ENCODE measurements around the gene SCNN1A. TPM values are rescaled to one million over a fixed set of nuclear protein-coding genes. Genes with fewer than 3 reads are reported as not detected.

SCNN1A gene
- total RNA-seq, 2 donors from 2014 or later: 158 to 188 TPM

- Histone ChIP-seq H3K36me3 (no peaks in the 10 kb centered on the region), H3K27ac (no peak overlapping the region), H3K9ac (ENCODE audit: low read depth in 2 of 2, low read length in 2 of 2) (no peak overlapping the region), H3K27me3 (no peaks in the 10 kb centered on the region), H3K9me3 (no peaks in the 10 kb centered on the region), H3K4me3 (no peak overlapping the region), H3K4me1 (peaks cover 3% of the 10 kb centered on the region)
- TF ChIP-seq CTCF (IDR thresholded peaks at IDR 0.05): no peak
- intact Hi-C loops (cut with DNase I): no loop called here
- DNase-seq: no peak
These were observed 55.9 kb downstream of the SCNN1A start for GRCh38 chr12:6319446-6319845.

- no peaks in the 10 kb centered on the region for H3K27me3 ChIP-seq
- H3K4me3 ChIP-seq: no peak overlapping the region
- peaks cover 3% of the 10 kb centered on the region for H3K4me1 ChIP-seq
- H3K9me3 ChIP-seq: no peaks in the 10 kb centered on the region
- H3K9ac ChIP-seq (ENCODE audit: low read depth in 2 of 2, low read length in 2 of 2): no peak overlapping the region
- TF ChIP-seq CTCF (IDR thresholded peaks at IDR 0.05): no peak
- no peak overlapping the region for H3K27ac ChIP-seq
- H3K36me3 ChIP-seq: no peaks in the 10 kb centered on the region
- intact Hi-C loops (cut with DNase I): no loop called here
- DNase-seq: no peak
These were observed 56.9 kb downstream of the SCNN1A start for GRCh38 chr12:6318440-6318879.

- intact Hi-C loops (cut with DNase I): no loop called here
- H3K27me3 ChIP-seq: no peaks in the 10 kb centered on the region
- no peak for DNase-seq
- H3K27ac ChIP-seq: no peak overlapping the region
- H3K4me1 ChIP-seq: peaks cover 8% of the 10 kb centered on the region
- no peak overlapping the region for H3K9ac ChIP-seq (ENCODE audit: low read depth in 2 of 2, low read length in 2 of 2)
- H3K4me3 ChIP-seq: no peak overlapping the region
- no peak for TF ChIP-seq CTCF (IDR thresholded peaks at IDR 0.05)
- no peaks in the 10 kb centered on the region for H3K36me3 ChIP-seq
- no peaks in the 10 kb centered on the region for H3K9me3 ChIP-seq
These were observed 57.5 kb downstream of the SCNN1A start for GRCh38 chr12:6317693-6318439.

DNA sequence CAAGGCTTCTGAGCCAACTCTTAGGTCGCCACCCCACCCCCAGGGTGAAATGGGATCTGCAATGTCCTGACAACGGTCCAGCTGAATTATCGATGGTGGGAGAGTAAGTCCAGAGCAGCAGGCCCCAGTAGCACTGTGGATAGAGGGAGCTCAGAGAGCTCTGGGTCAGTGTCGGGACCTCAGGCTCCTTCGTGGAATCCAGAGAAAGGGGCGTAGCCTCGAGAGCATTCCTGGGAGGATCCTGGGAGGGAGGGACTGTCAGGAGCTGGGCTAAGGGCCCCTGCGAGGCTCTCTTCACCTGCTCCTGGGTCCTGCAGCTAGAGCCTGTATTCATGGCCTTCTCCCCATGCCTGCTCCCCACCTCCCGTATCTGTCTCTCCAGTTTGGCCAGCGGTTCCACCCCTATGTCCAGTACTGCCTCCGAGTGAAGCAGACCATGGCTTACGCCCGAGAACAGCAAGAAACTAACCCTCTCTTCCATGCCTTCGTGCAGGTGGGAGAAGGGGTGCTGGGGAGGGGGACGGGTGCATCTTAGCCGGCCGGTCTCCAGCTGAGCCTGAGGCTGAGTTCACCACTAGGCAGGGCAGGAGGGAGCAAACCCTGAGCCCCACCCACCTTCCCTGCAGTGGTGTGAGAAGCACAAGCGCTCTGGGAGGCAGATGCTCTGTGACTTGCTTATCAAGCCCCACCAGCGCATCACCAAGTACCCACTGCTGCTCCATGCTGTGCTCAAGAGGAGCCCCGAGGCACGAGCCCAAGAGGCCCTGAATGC, 58.3 kb downstream of the SCNN1A start:
- Histone ChIP-seq H3K27me3 (no peaks in the 10 kb centered on the region), H3K4me3 (no peak overlapping the region), H3K27ac (no peak overlapping the region), H3K9ac (ENCODE audit: low read depth in 2 of 2, low read length in 2 of 2) (no peak overlapping the region), H3K4me1 (peaks cover 8% of the 10 kb centered on the region), H3K9me3 (no peaks in the 10 kb centered on the region), H3K36me3 (no peaks in the 10 kb centered on the region)
- DNase-seq: no peak
- no peak for TF ChIP-seq CTCF (IDR thresholded peaks at IDR 0.05)
- intact Hi-C loops (cut with DNase I): no loop called here

- no peak overlapping the region for H3K9ac ChIP-seq (ENCODE audit: low read depth in 2 of 2, low read length in 2 of 2)
- H3K27ac ChIP-seq: no peak overlapping the region
- H3K4me3 ChIP-seq: no peak overlapping the region
- no peak for TF ChIP-seq CTCF (IDR thresholded peaks at IDR 0.05)
- peaks cover 8% of the 10 kb centered on the region for H3K4me1 ChIP-seq
- H3K36me3 ChIP-seq: no peaks in the 10 kb centered on the region
- DNase-seq: no peak
- intact Hi-C loops (cut with DNase I): no loop called here
- H3K27me3 ChIP-seq: no peaks in the 10 kb centered on the region
- H3K9me3 ChIP-seq: no peaks in the 10 kb centered on the region
These were observed 59.4 kb downstream of the SCNN1A start for GRCh38 chr12:6315704-6316597.

Measured in colonic mucosa (tissue), 4 donors.